ENCODE results near the gene COMMD8.

The COMMD8 gene

GRCh38 chr4:47471064-47471463 lies 7.6 kb upstream of the COMMD8 start:
- DNase-seq = no peak

GRCh38 chr4:47469951-47470350 lies 6.4 kb upstream of the COMMD8 start:
- no peak for DNase-seq

- DNase-seq = no peak
Measured at GRCh38 chr4:47468706-47469365, 5.3 kb upstream of the COMMD8 start.

GRCh38 chr4:47466056-47466785 lies 2.7 kb upstream of the COMMD8 start:
- DNase-seq = no peak

GRCh38 chr4:47465004-47465403 lies 1.5 kb upstream of the COMMD8 start:
- no peak for DNase-seq

GRCh38 chr4:47462799-47463234 lies 685 bp downstream of the COMMD8 start:
- no peak for DNase-seq

GRCh38 chr4:47451657-47452056 lies 11.8 kb downstream of the COMMD8 start:
- DNase-seq = no peak

- no peak for DNase-seq
Measured at GRCh38 chr4:47444031-47444430, 19.5 kb downstream of the COMMD8 start.

GRCh38 chr4:47442980-47443379 lies 20.5 kb downstream of the COMMD8 start:
- DNase-seq = no peak

GRCh38 chr4:47434931-47435330 lies 28.6 kb downstream of the COMMD8 start:
- no peak for DNase-seq

- no peak for DNase-seq
Measured at GRCh38 chr4:47432749-47433148, 30.8 kb downstream of the COMMD8 start.

- DNase-seq = no peak
Measured at GRCh38 chr4:47427935-47428334, 35.6 kb downstream of the COMMD8 start.

GRCh38 chr4:47425628-47426027 lies 37.9 kb downstream of the COMMD8 start:
- no peak for DNase-seq

GRCh38 chr4:47419296-47419695 lies 44.2 kb downstream of the COMMD8 start:
- no peak for DNase-seq

- DNase-seq = no peak
Measured at GRCh38 chr4:47418147-47418546, 45.4 kb downstream of the COMMD8 start.

- DNase-seq = no peak
Measured at GRCh38 chr4:47415719-47416118, 47.8 kb downstream of the COMMD8 start.

GRCh38 chr4:47413521-47413920 lies 50.0 kb downstream of the COMMD8 start:
- no peak for DNase-seq

- no peak for DNase-seq
Measured at GRCh38 chr4:47410271-47410670, 53.2 kb downstream of the COMMD8 start.

- DNase-seq = no peak
Measured at GRCh38 chr4:47406408-47406807, 57.1 kb downstream of the COMMD8 start.

Data from activated CD4-positive, CD25-positive, alpha-beta regulatory T cell treated with anti-CD3 and anti-CD28 coated beads, Interleukin-2, amount 50 U/mL, for 72 hours (primary cell).